Activated naive CD8-positive, alpha-beta T cell treated with anti-CD3 and anti-CD28 coated beads, Interleukin-2, amount 50 U/mL, for 24 hours (primary cell): Measurements from ENCODE around the gene GPANK1.
"Not testable (repeated sequence)": the region's sequence is repeated elsewhere in the genome, so short reads cannot be mapped to it uniquely, and the experiment has no call there.

Experiments
- ATAC-seq: fragments of 150-1000 bp; cut with Tn5 transposase; one replicate; pipeline ENCODE4 v1.10.0; 2021
- DNase-seq: peaks from one replicate; pipeline ENCODE4 v3.0.0; 2021
- H3K27ac Mint-ChIP-seq: one replicate; pipeline ENCODE4 v1.8.0; 2021; ENCODE audit warnings: mild to moderate bottlenecking, mixed read lengths
- H3K27me3 Mint-ChIP-seq: one replicate; pipeline ENCODE4 v1.8.0; 2021; ENCODE audit warnings: mixed read lengths
- H3K36me3 Mint-ChIP-seq: one replicate; pipeline ENCODE4 v1.8.0; 2021; ENCODE audit warnings: low read depth, mixed read lengths
- H3K4me1 Mint-ChIP-seq: one replicate; pipeline ENCODE4 v1.8.0; 2021; ENCODE audit warnings: mixed read lengths
- H3K4me3 Mint-ChIP-seq: one replicate; pipeline ENCODE4 v1.8.0; 2021; ENCODE audit warnings: mild to moderate bottlenecking, moderate library complexity, mixed read lengths
- H3K9me3 Mint-ChIP-seq: one replicate; pipeline ENCODE4 v1.8.0; 2021; ENCODE audit warnings: mixed read lengths

The GPANK1 gene

DNA sequence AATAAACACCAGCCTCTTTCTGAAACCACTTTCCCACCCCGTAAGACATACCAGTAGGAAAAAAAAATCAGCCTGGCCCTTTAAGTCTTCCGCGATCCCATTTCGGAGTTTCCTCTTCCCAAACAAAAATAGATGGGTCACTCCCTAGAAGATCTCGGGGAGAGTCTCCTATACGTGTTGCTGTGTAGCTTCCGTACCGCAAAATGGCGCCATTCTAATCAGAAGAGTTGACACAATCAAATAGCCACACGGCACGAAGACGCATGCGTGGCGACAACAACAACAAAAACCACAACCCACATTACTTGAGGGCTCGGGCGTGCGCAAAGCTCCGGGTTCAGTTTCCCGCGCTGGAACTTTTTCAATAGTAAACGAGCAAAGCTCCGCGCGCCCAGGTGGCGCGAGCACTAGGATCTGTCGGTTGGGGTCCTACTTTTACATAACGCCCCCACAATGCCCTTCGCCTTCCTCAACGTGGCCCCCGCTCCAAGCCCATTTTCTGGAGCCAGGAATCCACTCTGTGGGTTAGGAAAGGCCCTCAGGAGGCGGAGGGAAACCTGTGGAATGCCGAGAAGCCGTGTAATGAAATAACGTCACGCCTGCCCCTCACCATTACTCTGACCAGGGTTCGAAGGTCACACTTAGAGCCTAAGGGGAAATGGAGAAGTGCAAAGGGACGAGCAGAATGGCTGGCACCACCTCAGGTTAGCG lies at the start of gene GPANK1:
TSS of gene GPANK1 (minus strand) at position 208 of the 711 bp plus-strand sequence. CDS start 519 bp downstream, outside the sequence.
- no peaks in the 10 kb centered on the region for H3K9me3 Mint-ChIP-seq
- peaks cover 74% of the 10 kb centered on the region for H3K36me3 Mint-ChIP-seq
- H3K4me3 Mint-ChIP-seq = peak within 1 kb of the TSS; percentile 98
- DNase-seq (peak; percentile 89), ATAC-seq (peak; percentile 9)
- peaks cover 2% of the 10 kb centered on the region for H3K27me3 Mint-ChIP-seq
- H3K4me1 Mint-ChIP-seq = peaks cover 64% of the 10 kb centered on the region
- peak within 1 kb of the TSS; percentile 98 for H3K27ac Mint-ChIP-seq

DNA sequence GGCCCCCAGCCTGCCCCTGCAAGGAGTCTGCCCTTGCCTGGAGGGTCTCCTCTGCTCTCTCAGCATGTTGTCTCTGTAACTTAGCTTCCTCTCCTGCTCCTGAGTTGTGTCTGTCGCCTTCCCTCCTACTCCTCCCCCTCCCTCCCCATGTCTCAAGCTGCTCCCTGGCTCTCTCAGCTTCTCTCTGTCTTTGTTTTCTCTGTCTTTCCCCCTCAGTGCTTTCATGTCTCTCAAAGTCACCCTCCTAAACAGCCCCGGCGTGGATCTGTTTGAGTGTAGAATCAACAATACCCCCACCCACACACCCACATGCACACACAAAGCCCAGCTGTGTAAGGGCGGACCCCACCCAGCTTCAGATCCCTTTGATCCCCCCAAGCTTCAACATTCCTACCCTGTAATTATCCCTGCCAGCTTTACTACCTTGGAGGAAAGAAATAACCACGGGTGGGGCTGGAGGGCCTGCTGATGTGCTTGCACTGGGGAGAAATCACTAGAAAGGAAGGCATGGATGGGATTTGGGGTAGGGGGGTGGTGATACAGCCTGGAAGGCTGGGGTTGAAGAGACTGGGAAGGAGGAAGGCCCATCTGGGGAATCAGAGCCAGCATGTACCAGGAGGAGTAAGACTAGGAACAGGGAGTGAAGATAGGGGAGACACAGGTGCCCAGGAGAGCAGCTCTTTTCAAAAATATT lies 49.3 kb upstream of the GPANK1 start:
- ATAC-seq (no peak), DNase-seq (no peak)
- H3K4me3 Mint-ChIP-seq = no peak overlapping the region
- no peaks in the 10 kb centered on the region for H3K27me3 Mint-ChIP-seq
- peaks cover 10% of the 10 kb centered on the region for H3K4me1 Mint-ChIP-seq
- H3K36me3 Mint-ChIP-seq = no peaks in the 10 kb centered on the region
- H3K9me3 Mint-ChIP-seq = no peaks in the 10 kb centered on the region
- H3K27ac Mint-ChIP-seq = no peak overlapping the region

DNA sequence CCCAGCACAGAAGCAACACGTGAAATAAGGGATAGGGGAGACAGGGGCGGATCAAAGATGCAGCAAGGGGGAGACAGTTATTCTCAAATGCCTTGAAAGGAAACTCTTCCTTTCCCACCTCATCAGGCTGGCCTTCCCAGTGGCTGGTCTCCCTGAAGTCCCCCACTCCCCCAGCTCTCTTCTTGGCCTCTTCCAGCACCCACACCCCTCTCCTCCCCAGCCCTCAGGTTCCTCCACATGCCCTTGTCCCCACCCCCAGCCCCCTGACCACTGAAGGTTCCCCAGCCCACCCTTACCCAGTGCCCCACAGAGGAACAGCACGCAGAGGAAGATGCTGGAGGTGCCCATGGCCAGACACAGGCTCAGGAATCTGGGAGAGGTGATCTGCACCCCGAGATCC lies 48.7 kb upstream of the GPANK1 start:
- no peak for DNase-seq
- Mint-ChIP-seq H3K9me3 (no peaks in the 10 kb centered on the region), H3K27me3 (no peaks in the 10 kb centered on the region), H3K4me3 (no peak overlapping the region), H3K36me3 (no peaks in the 10 kb centered on the region), H3K27ac (no peak overlapping the region), H3K4me1 (peaks cover 10% of the 10 kb centered on the region)
- ATAC-seq = no peak

DNA sequence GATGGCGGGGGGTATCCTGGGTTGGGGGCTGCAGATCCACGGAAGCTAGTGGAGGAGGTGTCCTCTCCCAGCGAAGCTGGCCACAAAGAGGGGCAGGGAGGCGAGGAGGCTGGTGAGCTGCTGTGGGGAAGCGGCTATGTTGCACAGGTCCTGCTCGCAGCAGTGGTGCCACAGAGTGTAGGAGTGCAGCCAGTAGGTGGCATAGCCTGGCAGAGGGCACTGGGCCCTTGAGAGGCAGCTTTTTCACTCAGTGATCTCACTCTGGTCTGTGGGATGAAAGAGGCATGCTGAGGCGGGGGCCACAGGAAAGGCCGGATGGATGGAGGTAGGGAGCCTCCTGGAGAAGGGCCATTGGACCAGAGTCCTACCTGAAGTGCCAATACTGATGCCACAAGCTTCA lies 47.5 kb upstream of the GPANK1 start:
- H3K27me3 Mint-ChIP-seq = no peaks in the 10 kb centered on the region
- peaks cover 10% of the 10 kb centered on the region for H3K4me1 Mint-ChIP-seq
- H3K4me3 Mint-ChIP-seq = no peak overlapping the region
- H3K36me3 Mint-ChIP-seq = no peaks in the 10 kb centered on the region
- H3K27ac Mint-ChIP-seq = no peak overlapping the region
- DNase-seq = no peak
- ATAC-seq = no peak
- no peaks in the 10 kb centered on the region for H3K9me3 Mint-ChIP-seq

DNA sequence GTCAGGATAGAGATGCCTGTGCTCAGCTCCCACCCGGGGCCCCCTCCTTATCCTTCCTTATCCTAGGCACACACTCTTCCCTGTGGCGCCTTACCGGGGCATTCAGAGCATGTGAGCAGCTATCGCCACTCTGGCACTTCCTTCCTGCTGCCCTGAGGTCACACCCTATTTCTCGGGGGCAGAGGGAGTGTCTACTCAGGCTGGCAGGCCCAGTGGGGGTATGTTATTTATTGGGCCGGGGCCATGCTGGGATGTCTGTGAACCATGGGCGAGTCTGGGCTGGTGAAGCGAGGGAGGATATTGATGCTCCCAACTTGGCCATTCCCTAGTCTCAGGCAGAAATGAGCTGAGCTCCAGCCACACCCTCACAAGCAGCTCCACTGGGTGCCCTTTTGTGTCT lies 46.4 kb upstream of the GPANK1 start:
- Mint-ChIP-seq H3K4me3 (no peak overlapping the region), H3K36me3 (no peaks in the 10 kb centered on the region), H3K4me1 (peaks cover 10% of the 10 kb centered on the region), H3K27me3 (no peaks in the 10 kb centered on the region), H3K9me3 (no peaks in the 10 kb centered on the region), H3K27ac (no peak overlapping the region)
- no peak for DNase-seq
- no peak for ATAC-seq

DNA sequence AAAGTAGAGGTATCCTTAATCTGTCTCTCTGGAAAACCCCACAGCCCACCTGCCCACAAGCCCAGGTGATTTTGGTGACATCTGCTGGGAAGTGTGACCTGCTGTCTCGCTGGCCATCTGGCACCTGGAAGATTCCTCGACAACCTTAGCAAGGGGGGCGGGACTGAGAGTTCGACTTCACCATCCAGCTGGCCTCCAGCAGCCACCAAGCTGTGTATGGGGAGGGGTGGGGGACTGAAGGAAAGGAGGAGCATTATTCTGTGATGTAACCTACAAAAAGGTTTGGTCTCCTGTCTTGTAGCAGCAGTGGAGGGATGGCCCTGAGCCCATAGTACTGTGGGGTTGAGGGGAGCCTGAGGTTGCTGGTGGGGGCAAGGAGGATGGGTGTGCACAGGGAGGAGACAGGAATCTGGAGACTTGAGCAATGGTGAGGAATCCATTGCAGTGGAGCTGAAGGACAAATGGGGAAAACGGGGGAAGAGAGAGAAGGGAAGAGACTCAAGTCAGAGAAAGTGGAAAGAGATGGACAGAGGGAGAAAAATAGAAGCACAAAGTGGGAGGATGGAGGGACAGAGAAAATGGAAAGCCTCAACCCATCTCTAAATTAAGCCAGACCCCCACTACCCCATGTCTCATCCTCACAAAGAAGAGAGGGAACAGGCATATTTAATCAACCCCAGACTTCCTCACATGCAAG lies 45.9 kb upstream of the GPANK1 start:
- H3K27ac Mint-ChIP-seq = no peak overlapping the region

DNA sequence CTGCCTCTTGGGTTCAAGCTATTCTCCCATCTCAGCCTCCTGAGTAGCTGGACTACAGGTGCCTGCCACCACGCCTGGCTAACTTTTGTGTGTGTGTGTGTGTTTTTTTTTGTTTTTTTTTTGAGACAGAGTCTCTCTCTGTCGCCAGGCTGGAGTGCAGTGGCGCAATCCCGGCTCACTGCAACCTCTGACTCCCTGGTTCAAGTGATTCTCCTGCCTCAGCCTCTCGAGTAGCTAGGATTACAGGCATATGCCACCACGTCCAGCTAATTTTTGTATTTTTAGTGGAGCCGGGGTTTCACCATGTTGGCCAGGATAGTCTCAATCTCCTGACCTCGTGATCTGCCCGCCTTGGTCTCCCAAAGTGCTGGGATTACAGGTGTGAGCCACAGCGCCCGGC lies 44.4 kb upstream of the GPANK1 start:
- not testable (repeated sequence) for H3K9me3 Mint-ChIP-seq, DNase-seq, H3K36me3 Mint-ChIP-seq, H3K4me3 Mint-ChIP-seq, H3K27ac Mint-ChIP-seq, H3K27me3 Mint-ChIP-seq, ATAC-seq, H3K4me1 Mint-ChIP-seq

More for the DNA sequence above, 45.9 kb upstream of the GPANK1 start:
- no peak for DNase-seq
- peaks cover 10% of the 10 kb centered on the region for H3K4me1 Mint-ChIP-seq
- H3K27me3 Mint-ChIP-seq = no peaks in the 10 kb centered on the region
- no peak for ATAC-seq
- no peaks in the 10 kb centered on the region for H3K9me3 Mint-ChIP-seq
- no peaks in the 10 kb centered on the region for H3K36me3 Mint-ChIP-seq
- H3K4me3 Mint-ChIP-seq = no peak overlapping the region

DNA sequence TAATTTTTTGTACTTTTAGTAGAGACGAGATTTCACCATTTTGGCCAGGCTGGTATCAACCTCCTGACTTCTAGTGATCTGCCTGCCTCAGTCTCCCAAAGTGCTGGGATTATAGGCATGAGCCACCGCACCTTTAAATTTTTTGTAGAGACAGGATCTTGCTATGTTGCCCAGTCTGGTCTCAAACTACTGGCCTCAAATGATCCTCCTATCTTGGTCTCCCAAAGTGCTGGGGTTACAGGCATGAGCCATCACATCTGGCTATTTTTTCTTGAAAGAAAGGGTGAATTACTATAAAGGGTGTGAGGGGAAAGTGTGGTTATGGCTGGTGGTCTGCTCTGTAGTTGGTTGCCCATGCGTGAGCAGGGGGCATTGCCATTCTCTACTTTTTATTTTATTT lies 43.4 kb upstream of the GPANK1 start:
- peaks cover 14% of the 10 kb centered on the region for H3K4me1 Mint-ChIP-seq
- H3K36me3 Mint-ChIP-seq = no peaks in the 10 kb centered on the region
- no peak for ATAC-seq
- H3K4me3 Mint-ChIP-seq = no peak overlapping the region
- no peak for DNase-seq
- no peaks in the 10 kb centered on the region for H3K27me3 Mint-ChIP-seq
- no peaks in the 10 kb centered on the region for H3K9me3 Mint-ChIP-seq
- H3K27ac Mint-ChIP-seq = no peak overlapping the region

DNA sequence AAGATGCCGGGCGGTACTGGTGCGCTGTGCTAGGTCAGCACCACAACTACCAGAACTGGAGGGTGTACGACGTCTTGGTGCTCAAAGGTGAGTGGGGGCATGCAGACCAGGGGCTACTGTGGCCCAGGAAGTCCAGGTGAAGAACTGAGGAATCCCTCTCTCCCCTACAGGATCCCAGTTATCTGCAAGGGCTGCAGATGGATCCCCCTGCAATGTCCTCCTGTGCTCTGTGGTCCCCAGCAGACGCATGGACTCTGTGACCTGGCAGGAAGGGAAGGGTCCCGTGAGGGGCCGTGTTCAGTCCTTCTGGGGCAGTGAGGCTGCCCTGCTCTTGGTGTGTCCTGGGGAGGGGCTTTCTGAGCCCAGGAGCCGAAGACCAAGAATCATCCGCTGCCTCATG lies 42.9 kb upstream of the GPANK1 start:
- no peaks in the 10 kb centered on the region for H3K27me3 Mint-ChIP-seq
- ATAC-seq = no peak
- H3K27ac Mint-ChIP-seq = no peak overlapping the region
- DNase-seq = no peak
- no peaks in the 10 kb centered on the region for H3K36me3 Mint-ChIP-seq
- H3K4me1 Mint-ChIP-seq = peaks cover 15% of the 10 kb centered on the region
- no peaks in the 10 kb centered on the region for H3K9me3 Mint-ChIP-seq
- no peak overlapping the region for H3K4me3 Mint-ChIP-seq

DNA sequence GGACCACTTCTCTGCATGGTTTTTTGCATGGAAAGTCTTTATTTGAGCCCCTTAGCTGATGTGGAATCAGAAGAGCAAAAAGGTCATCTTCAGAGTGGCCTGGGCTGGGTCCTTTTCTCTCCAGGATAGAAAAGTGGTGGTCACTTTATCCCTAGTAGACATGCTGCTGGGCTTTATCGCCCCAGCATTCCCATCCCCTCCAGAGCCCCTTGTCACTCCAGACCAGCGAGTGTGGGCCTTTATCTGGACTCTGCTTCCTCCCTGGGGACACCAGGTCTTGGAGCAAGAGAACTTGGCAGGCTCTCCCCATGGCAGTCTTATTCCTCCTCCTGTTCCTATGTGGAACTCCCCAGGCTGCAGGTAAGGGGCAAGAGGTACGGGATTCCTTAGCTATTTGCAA lies 41.8 kb upstream of the GPANK1 start, which contains the start of gene LY6G6F:
TSS of gene LY6G6F (plus strand) at position 268 of the 400 bp plus-strand sequence. CDS start at position 309, 41 bp downstream.
- ATAC-seq (no peak), DNase-seq (no peak)
- Mint-ChIP-seq H3K4me1 (peaks cover 21% of the 10 kb centered on the region), H3K27ac (no peak within 1 kb of the TSS), H3K27me3 (no peaks in the 10 kb centered on the region), H3K4me3 (no peak within 1 kb of the TSS), H3K36me3 (no peaks in the 10 kb centered on the region), H3K9me3 (no peaks in the 10 kb centered on the region)

DNA sequence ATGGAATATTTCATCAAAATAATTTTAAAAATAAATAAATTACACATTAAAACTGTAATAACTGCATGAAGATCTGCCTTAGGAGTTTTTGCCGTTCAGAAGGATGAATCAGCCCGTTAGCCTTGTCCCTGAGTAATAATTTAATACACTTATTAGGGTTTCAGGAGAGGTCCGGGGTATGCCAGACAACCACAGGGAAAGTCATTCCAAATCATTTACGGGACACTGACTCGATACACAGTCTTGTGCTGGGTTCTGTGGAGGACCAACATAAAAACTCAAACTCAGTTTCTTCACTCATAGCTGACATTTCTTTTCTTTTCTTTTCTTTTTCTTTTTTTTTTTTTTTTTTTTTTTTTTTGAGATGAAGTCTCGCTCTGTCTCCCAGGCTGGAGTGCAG lies 41.1 kb upstream of the GPANK1 start:
- H3K4me1 Mint-ChIP-seq = peaks cover 24% of the 10 kb centered on the region
- no peak overlapping the region for H3K27ac Mint-ChIP-seq
- ATAC-seq = no peak
- no peaks in the 10 kb centered on the region for H3K9me3 Mint-ChIP-seq
- no peaks in the 10 kb centered on the region for H3K27me3 Mint-ChIP-seq
- H3K4me3 Mint-ChIP-seq = no peak overlapping the region
- H3K36me3 Mint-ChIP-seq = no peaks in the 10 kb centered on the region
- DNase-seq = no peak

DNA sequence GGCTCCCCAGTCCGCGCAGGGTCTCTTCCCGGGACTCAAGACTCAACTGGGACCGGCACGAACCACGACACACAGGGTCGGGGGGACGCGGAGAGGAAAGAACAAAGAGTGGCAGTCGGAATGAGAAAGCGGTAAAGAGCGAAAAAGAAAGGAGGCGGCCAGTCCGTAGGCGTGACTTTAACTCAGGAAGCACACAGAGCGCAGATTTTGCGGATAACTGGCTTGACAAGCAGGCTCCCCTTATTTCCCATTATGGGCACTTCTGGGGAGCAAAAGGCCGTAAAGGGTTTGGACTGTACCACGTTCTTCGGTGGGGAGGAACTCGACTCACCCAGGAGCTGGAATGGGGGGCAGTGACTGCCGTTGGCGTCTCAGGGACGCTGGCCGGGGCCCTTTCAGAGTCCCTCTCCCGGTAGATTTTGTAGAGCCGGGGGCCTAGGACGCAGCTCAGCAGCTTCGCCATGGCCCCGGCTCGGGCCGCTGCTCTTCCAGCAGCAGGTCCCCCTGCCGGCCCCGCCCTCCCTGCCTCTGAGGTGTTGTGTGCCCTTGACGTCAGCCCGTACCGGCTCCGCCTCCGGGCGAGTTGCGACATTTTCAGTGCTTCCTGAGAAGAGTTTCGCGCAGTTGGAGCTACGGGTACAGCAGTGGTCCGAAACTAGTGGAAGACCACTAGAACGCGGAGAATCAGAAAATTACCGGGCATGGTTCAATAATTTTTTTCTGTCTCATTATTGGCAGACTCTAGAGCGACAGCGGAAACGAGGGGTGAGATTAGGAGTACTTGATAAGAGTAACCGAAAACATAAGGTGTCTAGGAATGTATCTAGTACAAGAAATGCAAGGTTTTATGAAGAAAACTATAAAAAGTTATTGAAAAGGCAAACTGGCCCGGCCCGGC lies 38.3 kb upstream of the GPANK1 start, which contains the start of gene ABHD16A:
TSS of gene ABHD16A (minus strand) at position 506 of the 898 bp plus-strand sequence. CDS start at position 463, 43 bp downstream.
- H3K27me3 Mint-ChIP-seq = no peaks in the 10 kb centered on the region
- H3K27ac Mint-ChIP-seq = peak within 1 kb of the TSS; percentile 93
- H3K4me3 Mint-ChIP-seq = peak within 1 kb of the TSS; percentile 98
- peak; percentile 98 for DNase-seq
- ATAC-seq = peak; percentile 95
- peaks cover 2% of the 10 kb centered on the region for H3K36me3 Mint-ChIP-seq
- peaks cover 26% of the 10 kb centered on the region for H3K4me1 Mint-ChIP-seq
- no peaks in the 10 kb centered on the region for H3K9me3 Mint-ChIP-seq

DNA sequence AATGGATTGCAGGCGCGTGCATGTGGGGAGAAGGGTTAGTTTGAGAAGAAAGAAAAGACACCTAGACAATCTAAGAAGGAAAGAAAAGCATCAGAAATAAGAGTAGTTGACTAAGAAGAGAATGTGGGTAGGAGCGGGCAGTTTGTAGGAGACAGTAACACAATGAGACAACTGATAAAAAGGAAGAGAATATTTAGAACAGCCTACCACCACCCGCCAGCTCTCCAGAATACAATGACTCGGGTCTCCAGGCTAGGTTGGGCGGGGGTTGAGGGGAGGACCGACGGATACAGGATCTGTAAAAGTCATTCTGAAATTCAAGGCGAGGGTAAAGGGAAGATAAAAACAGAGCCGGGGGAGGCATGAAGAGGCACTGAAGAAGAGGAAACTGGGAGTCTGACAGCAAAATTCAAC lies 37.6 kb upstream of the GPANK1 start:
- no peak for ATAC-seq
- peak; percentile 31 for DNase-seq
- Mint-ChIP-seq H3K27me3 (no peaks in the 10 kb centered on the region), H3K27ac (peak overlapping the region; percentile 93), H3K4me3 (peak overlapping the region; percentile 98), H3K9me3 (no peaks in the 10 kb centered on the region), H3K36me3 (peaks cover 9% of the 10 kb centered on the region), H3K4me1 (peaks cover 32% of the 10 kb centered on the region)
